Lower lobe of right lung (tissue), 2 donors: ENCODE data around the gene TCF25. TPM values are rescaled to one million over a fixed set of nuclear protein-coding genes. Genes with fewer than 3 reads are reported as not detected.

Experiments
- ATAC-seq, 2 donors: fragments of 200-7000 bp; cut with Tn5 transposase; one replicate each; pipeline ENCODE4 v1.9.1; 2020 to 2022; ENCODE audit warnings: mild to moderate bottlenecking in 2 of 2, moderate library complexity in 2 of 2
- DNase-seq: peaks from one replicate; pipeline ENCODE4 v3.0.0-alpha.2; 2020
- H3K27ac ChIP-seq: fragments of 200-600 bp; one replicate; pipeline ENCODE4 v1.8.0; 2022
- H3K27me3 ChIP-seq: fragments of 200-600 bp; one replicate; pipeline ENCODE4 v1.8.0; 2022; ENCODE audit warnings: low read depth
- H3K36me3 ChIP-seq: fragments of 200-600 bp; one replicate; pipeline ENCODE4 v1.8.0; 2022; ENCODE audit warnings: mild to moderate bottlenecking
- H3K4me1 ChIP-seq: fragments of 200-600 bp; one replicate; pipeline ENCODE4 v1.8.0; 2022
- H3K4me3 ChIP-seq: fragments of 200-600 bp; one replicate; pipeline ENCODE4 v1.8.0; 2022; ENCODE audit warnings: mild to moderate bottlenecking
- H3K9me3 ChIP-seq: fragments of 200-600 bp; one replicate; pipeline ENCODE4 v1.8.0; 2022
- CTCF ChIP-seq: fragments of 200-600 bp; IDR thresholded peaks from one replicate; pipeline ENCODE4 v1.8.0; 2022; ENCODE audit warnings: antibody characterized with exemption, mild to moderate bottlenecking
- intact Hi-C: fragments of 100-400 bp; cut with DNase I; formaldehyde crosslinking; loops from one replicate; pipeline ENCODE4 v1.11.0; 2022
- total RNA-seq: library from RNA; stranded (reverse); fragmentation: NEBNext Ultra II Directional; extraction: Animal tissue kit (Norgen Biotek cat#: 25700); gene quantifications from one replicate; pipeline ENCODE4 v1.2.1, GENCODE V29; 2021
- donor health status: DM: no; HTN: yes; CAD: no; lungs with severe emphysema.

The TCF25 gene
- total RNA-seq, 1 donor from 2014 or later, result 152 TPM

- Histone ChIP-seq H3K36me3 (no peaks in the 10 kb centered on the region), H3K4me1 (no peaks in the 10 kb centered on the region), H3K9me3 (no peaks in the 10 kb centered on the region), H3K27me3 (no peaks in the 10 kb centered on the region), H3K27ac (no peak overlapping the region), H3K4me3 (no peak overlapping the region)
- DNase-seq (no peak), ATAC-seq (no peak)
- TF ChIP-seq CTCF, result no peak
- intact Hi-C loops, result no loop called here
Measured at GRCh38 chr16:89936034-89936433, 62.6 kb downstream of the TCF25 start.

GRCh38 chr16:89936508-89936907 lies 63.1 kb downstream of the TCF25 start:
- no peaks in the 10 kb centered on the region for H3K9me3 ChIP-seq
- no peaks in the 10 kb centered on the region for H3K27me3 ChIP-seq
- intact Hi-C loops, result no loop called here
- no peak overlapping the region for H3K27ac ChIP-seq
- H3K4me3 ChIP-seq, result no peak overlapping the region
- ATAC-seq, result no peak
- no peak for DNase-seq
- TF ChIP-seq CTCF, result no peak
- no peaks in the 10 kb centered on the region for H3K4me1 ChIP-seq
- no peaks in the 10 kb centered on the region for H3K36me3 ChIP-seq

GRCh38 chr16:89936981-89937380 lies 63.6 kb downstream of the TCF25 start:
- Histone ChIP-seq H3K27ac (no peak overlapping the region), H3K9me3 (no peaks in the 10 kb centered on the region), H3K4me1 (no peaks in the 10 kb centered on the region), H3K4me3 (no peak overlapping the region), H3K36me3 (no peaks in the 10 kb centered on the region), H3K27me3 (no peaks in the 10 kb centered on the region)
- no peak for TF ChIP-seq CTCF
- DNase-seq (no peak), ATAC-seq (no peak)
- intact Hi-C loops, result no loop called here

GRCh38 chr16:89938175-89938885 lies 64.9 kb downstream of the TCF25 start:
- no peaks in the 10 kb centered on the region for H3K36me3 ChIP-seq
- intact Hi-C loops, result no loop called here
- DNase-seq (no peak), ATAC-seq (no peak)
- no peak overlapping the region for H3K27ac ChIP-seq
- no peaks in the 10 kb centered on the region for H3K27me3 ChIP-seq
- TF ChIP-seq CTCF, result no peak
- no peaks in the 10 kb centered on the region for H3K4me1 ChIP-seq
- H3K9me3 ChIP-seq, result no peaks in the 10 kb centered on the region
- H3K4me3 ChIP-seq, result no peak overlapping the region

GRCh38 chr16:89944773-89945172 lies 71.4 kb downstream of the TCF25 start:
- TF ChIP-seq CTCF, result no peak
- intact Hi-C loops, result no loop called here
- DNase-seq (no peak), ATAC-seq (no peak)
- Histone ChIP-seq H3K4me1 (peaks cover 16% of the 10 kb centered on the region), H3K27me3 (peaks cover 17% of the 10 kb centered on the region), H3K4me3 (no peak overlapping the region), H3K27ac (no peak overlapping the region), H3K9me3 (no peaks in the 10 kb centered on the region), H3K36me3 (no peaks in the 10 kb centered on the region)
